Forelimb muscle (tissue), 1 donor: ENCODE results near the gene SUN1. TPM values are rescaled to one million over a fixed set of nuclear protein-coding genes. Genes with fewer than 3 reads are reported as not detected.
"Not testable (repeated sequence)": the region's sequence is repeated elsewhere in the genome, so short reads cannot be mapped to it uniquely, and the experiment has no call there.

ENCODE experiments used
- DNase-seq: peaks from one replicate; pipeline ENCODE4 v3.0.0-alpha.2; 2013; ENCODE audit warnings: low read depth
- polyA plus RNA-seq: library from polyadenylated mRNA; unstranded; fragments of 120-200 nt; gene quantifications from one replicate; pipeline ENCODE4 v1.2.1, GENCODE V29; 2013; ENCODE audit not compliant: insufficient read length

SUN1 gene
- polyA plus RNA-seq, 1 donor: 218 TPM

DNA sequence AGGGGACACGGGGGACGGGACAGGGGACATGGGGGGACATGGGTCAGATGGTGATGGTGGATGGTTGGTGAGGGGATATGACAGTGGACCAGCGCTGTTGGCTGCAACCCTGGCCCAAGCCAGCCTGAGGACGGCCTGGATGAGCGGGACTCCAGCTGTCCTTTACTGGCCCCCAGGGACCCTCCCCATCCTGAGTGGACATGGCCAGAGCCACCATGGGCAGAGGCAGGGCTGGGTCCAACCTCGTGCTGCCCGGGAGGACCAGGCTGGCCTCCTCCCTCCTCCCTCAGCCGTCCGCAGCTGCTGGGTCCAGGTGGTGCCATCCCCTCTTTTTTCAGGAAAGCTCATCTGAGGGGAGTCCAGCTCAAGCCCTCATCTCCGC lies 74.5 kb downstream of the SUN1 start:
- no peak for DNase-seq

DNA sequence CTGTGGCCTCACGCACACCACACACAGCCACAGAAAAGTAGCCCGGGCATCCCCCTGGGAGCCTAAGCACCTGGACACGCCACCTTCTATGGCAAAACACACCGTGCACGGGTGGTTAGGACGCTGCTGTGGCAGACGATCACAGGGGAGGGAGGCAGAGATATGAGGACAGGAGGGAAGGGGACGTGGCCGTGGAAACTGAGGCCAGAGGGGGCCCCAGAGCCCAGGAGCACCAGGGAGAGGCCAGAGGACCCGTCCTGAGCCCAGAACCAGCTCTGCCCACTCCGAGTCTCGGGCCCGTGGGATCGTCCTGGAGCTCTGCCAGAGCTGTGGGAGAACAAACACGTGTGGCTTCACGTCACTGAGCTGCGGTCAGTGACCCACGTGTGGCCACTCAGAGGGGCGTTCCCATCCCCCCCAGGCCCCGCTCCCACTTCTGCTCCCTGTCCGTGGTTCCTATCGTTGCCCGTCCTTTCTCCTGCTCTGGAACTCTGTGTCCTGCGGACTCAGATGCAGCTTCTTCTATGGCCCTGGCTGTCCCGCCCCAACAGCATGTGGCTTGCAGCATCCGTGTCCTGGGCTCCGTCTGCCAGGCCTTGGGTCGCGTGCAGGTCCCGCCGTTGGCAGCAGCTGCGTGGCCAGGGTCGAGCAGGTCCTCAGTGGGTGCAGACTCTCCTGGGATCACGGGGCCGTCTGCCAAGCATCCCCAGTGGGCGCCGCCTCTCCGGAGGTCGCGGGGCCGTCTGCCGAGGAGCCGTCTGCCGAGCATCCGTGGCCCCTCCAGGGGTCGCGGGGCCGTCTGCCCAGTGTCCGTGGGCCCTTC lies 75.1 kb downstream of the SUN1 start:
- no peak for DNase-seq

DNA sequence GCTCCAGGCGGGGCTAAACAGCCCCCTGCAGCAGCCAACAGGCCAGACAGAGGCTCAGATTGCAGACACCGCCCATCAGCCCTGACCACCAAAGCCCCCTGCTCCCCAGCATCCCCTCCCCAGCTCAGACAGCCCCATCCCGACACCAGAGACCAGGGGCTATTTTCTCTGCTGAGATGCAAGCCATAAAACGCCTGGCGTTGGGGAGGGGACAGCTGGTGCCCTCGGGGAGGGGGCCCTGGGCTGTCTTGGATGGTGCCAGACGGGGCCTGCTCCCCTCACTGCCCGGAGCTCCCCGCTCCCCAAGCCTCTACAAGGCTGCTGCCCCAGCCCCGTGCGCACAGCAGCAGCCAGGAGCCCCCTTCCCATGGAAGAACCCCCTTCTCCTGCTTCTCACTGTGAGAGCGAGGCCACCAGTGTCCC lies 75.9 kb downstream of the SUN1 start:
- no peak for DNase-seq

DNA sequence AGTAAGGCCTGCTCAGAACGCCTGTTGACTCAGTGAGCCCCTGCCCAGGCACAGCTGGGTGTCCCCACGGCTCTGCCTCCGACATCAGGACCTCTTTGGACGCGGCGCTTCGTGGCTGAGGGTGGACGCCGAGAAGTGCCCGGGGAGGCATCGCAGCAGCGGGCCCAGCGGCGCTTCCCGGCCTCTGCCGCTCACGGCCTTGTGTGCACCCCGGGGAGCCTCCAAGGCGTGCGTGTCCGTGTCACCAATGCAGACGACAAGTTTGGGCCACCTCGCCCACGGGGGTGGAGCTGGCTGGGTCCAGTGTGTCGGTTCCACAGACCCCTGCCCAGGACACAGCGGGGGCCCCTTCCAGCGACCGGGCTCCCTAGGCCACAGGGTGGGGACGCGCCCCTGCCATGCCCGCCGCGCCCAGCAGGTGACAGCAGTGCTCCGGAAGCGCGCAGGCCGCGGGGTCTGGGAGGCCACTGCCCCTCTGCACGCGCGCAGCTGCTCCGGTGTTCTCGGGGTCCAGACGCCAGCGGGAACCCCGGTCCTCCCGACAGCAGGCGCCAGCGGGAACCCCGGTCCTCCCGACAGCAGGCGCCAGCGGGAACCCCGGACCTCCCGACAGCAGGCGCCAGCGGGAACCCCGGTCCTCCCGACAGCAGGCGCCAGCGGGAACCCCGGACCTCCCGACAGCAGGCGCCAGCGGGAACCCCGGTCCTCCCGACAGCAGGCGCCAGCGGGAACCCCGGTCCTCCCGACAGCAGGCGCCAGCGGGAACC lies 76.5 kb downstream of the SUN1 start:
- DNase-seq: not testable (repeated sequence)

DNA sequence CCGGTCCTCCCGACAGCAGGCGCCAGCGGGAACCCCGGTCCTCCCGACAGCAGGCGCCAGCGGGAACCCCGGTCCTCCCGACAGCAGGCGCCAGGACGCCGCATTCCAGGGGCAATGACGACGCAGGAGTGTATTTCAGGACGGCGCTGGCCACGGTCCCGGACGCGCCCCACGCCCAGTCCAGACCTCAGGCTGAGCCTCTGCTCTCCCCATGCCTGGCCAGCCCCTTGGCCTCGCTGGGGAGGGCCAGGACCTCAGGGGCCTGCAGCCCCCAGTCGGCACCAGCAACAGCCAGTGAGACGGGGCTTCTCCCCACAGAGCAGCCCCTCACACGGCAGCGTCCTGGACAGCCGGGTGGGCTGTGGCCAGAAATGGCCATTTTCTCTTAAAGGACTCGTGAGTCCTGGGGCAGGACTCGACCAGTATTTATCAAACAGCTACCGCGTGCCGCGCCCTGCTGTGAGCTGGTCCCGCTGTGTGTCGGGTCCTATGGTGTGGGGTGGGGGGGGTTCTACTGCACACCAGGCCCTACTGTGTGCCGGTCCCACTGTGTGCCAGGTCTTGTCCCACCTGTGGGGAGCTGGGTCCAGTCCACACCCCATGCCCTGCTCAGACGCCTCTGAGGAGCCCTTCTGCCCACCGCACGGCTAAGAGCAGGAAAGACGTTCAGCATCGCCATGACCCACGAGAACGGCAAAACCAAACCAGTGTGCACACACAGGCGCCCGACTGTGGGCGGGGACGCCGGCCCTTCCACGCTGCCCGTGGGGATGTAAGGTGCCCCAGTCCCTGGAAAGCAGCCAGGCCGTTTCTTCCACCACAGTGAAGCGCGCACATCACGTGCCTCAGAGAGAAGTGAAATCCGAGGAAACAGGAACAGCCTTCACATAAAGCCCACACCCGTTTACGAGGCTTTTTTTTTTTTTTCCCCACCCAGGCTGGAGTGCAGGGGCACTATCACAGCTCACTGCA lies 77.4 kb downstream of the SUN1 start:
- no peak for DNase-seq

DNA sequence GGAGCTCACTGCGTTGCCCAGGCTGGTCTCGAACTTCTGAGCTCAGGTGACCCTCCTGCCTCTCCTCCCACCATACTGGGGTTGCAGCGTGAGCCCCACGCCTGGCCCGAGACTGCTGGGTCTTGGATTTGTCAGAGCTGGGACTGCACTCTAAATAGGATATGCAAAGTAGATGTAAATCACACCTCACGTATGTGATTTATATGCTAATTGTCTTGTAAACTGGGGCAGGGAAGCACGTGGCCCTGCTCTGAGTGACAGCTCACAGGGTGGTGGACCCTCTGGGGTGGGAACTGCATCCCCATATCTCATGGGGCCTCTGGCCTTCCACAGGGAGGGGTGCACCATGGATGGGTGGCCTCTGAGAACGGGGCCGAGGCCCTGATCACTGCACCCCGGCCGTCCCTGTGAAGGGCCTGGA lies 78.2 kb downstream of the SUN1 start:
- DNase-seq: no peak

DNA sequence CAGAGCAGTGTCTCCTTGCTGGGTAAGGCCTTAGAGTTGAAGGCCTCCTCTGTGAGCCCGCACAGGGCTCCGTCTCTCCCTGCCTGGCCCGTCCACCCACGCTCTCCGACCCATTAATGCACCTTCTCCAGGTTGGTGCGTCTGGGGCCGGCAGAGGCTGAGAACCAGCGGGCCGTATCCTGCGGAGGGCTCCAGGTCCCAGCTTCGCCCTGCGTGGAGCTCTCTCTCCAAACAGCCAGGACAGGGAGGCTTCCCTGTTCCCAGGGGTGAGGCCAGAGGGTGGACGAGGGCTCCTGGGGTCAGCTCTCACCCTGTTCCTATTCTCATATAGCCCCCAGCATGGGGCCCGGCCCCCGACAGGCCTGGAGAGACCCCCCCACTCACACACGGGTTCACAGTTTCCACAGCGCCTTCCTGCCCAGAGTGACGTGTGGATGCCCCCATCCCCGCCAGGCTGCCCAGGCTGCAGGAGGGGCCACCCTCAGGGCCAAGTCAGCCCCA lies 78.7 kb downstream of the SUN1 start:
- no peak for DNase-seq

DNA sequence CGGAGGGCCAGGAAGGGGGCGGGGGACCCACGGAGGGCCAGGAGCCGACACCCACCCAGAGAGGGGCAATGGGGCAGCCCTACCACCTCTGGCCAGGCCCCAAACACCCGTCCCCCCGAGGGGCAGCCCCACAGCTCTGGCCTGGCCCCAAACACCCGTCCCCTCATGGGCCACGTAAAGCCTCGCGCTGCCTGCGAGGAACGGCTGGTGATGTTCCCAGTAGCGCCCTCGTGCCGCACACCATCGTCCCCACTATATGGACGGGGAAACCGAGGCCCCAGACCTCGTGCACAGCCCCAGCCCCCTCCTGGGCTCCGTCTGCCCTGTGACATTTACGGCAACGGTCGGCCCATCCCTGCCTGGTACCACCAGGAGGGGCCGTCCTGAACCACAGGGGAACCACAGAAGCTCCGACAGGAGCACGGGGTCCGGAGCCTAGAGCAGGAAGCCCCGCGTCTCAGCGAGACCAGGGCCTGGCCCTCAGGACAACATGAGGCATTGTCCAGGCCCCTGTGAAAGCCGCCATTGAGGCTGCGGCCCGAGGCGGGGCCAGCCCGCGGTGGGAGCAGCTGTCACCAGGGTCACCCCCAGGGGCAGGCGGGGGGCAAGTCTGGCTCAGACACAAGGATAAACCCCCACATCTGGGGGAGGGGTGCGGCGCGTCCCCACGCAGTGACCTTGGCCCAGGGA lies 79.7 kb downstream of the SUN1 start:
- no peak for DNase-seq

DNA sequence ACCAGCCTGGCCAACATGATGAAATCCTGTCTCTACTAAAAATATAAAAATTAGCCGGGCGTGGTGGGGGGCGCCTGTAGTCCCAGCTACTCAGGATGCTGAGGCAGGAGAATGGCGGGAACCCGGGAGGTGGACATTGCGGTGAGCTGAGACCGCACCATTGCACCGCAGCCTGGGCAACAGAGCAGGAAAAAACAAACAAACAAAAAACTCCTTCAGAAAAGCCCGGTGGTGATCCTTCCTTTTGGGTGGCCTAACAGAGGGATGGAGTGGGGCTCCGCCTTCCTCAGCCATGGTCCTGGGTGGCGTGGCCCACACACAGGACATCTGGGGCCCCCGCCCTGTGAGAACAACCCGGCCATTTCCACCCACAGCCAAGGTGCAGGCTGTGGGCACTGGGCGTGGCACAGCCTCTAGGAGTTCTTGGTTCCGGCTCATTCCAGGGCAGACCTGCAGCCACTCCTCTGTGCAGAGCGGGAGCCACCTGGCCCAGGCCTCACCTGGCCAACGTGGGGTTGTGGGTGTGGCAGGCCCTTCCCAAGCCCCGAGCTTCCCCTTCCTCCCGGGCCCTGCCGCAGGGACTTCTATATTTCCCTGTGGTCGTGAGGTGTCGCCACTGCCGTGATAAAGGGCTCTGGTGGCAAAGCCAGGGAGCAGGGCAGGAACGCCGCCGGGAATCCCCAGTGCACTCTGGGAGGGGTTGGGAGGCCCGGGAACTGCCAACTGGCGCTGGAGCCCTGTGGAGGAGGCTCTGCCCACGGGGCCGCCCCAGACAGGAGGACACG lies 81.7 kb downstream of the SUN1 start:
- no peak for DNase-seq

DNA sequence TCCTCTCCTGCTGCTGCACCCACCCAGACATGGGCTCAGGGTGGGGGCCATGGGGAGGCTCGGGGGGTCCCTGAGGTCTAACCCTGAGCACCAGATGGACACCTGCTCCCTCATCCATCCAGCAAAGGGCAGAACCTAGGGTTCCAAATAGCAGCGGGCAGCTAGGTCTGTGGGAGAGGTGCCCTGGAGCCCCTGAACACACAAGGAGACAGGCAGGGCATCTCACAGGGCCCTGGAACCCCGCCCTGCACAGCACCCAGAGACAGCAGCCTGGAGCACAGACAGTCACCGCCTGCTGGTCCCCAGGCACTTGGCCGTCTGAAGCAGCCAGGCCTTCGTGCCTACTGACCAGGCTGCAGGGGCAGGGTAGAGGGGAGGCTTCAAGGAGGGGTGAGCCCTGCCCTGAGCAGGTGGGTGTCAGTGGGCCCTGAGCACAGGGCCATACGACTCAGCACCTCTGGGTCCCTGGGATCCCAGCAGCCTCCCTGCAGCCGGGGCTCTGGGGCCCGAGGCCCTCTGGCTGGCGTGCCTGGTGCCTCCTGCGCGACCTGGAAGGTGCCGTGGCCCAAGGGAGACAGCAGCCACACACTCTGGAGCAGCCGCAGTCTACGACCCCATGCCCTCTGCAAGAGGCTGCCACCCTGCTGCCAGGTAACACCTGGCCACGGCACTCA lies 82.4 kb downstream of the SUN1 start:
- no peak for DNase-seq

DNA sequence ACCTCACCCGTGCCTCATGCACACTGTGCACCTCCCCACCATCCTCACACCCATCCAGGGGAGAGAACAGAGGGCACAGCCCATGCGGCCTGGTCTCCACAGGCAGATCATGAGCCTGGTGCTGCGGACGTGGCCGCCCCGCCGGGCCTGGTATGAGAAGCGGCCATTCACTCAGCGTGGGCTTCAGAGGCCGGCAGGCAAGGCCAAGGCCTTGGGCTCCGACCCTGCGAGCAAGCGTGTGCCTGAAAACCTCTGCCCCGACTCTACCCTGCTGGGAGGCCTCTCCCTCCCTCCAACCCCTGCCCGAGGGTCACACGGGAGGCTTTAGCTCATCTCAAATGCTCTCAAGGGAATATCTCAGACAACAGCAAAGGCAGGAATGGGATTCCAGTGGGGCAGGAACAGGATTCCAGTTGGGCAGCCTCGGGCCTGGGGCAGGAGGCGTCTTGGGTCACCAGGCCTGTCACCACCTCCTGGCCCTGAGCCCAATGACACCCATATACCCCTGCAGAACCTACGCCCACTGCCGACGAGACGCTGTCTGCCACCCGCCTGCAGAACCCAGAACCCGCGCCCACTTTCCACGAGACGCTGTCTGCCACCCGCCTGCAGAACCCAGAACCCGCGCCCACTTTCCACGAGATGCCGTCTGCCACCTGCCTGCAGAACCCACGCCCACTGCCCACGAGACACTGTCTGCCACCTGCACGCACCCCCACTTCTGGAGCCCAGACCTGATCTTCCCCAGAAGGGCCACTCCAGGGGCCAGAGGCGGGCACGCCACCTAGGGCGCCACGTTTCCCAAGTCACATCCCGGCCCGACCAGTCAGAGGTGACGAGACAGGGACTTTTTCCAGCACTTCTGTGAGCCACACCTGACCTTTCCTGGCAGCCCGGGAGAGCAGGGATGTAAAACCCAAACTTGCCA lies 83.3 kb downstream of the SUN1 start:
- DNase-seq: no peak

DNA sequence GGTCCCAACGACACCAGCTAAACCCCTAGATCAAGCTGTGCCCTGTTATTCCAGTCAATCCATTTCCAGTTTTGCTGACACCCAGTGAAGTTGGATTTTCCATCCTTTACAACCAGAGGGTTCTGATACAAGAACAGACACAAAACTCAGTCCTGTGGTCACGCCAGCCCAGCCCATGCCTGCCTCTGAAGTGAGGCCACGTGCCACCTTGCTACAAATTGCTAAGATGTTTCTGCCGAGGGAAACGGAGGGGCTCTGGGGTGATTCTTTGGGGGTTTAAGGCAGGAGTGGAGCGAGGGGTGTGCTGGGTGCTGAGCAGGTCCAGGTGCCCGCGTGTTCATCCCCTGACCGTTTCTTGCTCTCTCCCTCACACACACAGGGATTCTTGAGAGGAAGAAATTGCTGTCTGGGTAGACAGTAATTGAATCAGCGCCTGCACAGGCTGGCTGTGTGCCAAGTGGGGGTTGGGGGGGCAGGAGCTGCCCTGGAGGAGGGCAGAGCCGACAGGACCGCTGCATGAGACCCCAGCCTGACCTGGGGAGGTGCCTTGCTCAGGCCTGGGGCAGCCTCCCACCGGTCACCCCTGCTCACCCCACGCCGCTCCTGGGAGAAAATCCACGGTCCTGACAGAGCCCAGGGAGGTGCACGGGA lies 84.1 kb downstream of the SUN1 start:
- DNase-seq: no peak

DNA sequence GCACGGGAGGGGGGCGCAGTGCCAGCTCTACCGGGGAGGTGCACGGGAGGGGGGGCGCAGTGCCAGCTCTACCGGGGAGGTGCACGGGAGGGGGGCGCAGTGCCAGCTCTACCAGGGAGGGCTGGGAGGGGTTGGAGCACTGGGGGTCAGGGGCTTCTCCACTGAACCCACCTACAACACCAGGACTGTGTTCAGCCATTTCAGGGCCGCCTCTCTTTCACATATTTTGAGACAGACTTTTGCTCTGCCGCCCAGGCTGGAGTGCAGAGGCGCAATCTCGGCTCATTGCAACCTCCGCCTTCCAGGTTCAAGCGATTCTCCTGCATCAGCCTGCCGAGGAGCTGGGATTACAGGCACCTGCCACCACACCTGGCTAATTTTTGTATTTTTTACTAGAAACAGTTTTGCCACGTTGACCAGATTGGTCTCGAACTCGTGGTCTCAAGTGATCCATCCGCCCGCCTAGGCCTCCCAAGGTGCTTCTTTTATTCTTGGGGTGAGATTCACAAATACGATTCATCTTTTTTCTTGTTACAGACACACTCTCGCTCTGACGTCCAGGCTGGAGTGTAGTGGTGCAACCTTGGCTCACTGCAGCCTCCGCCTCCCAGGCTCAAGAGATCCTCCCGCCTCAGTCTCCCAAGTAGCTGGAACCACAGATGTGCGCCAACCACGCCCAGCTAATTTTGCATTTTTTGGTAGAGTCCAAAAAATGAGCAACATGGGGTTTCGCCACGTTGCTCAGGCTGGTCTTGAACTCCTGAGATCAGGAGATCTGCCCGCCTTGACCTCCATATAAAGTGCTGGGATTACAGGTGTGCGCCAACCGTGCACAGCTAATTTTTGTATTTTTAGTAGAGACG lies 85.2 kb downstream of the SUN1 start:
- DNase-seq: no peak

DNA sequence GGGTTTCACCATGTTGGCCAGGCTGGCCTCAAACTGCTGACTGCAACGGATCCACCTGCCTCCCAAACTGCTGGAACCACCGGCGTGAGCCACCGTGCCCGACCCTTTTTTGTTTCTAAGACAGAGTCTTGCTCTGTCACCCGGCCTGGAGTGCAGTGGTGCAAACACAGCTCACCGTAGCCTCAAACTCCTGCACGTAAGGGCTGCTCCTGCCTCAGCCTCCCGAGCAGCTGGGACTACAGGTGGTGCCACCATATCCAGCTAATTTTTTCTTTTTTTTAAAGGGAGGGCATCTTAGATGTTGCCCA lies 85.8 kb downstream of the SUN1 start:
- no peak for DNase-seq

DNA sequence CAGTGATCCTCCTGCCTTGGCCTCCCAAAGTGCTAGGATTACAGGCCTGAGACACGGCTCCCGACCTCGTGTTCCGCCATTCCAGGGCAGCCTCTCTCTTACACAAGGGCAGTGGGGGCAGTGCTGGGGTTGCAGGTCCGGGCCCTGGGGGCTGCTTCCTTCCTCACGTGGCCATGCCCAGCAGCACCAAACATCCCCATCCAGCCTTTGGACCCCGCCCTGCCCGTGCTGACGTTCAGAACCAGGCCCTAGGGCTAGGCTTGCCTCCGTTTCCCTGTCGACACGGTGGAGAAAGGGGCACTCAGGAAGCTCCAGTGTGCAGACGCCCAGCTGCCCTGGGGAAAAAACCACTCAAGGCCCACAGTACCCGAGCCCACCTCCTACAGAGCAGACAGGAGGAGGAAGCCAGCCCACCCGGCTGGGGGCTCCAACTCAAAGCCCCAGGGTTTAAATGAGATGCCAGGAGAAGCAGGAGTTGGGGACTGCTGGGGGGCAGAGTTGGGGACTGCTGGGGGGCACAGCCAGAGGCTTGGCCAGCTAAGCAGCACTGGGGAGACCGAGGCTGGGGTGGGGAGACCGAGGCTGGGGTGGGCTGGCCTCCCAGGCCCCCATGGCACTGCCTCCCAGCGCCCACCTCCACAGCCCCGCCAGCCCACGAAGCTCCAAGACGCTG lies 86.3 kb downstream of the SUN1 start:
- DNase-seq: no peak

DNA sequence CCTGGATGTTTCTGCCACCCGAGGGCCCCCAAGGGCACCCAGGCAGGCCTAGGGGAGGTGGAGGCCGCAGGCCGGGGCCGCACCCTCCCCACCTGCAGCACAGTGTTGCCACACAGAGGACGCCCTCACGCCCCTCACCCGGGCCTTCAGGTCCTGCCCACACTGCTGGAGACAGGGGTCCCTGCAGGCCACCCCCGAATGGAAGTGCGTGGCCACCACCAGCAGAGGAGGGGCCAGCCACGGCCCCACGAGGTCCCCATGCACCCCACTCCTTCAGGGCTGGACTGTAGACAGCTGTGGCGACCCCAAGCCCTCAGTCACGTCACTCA lies 86.8 kb downstream of the SUN1 start:
- DNase-seq: no peak

DNA sequence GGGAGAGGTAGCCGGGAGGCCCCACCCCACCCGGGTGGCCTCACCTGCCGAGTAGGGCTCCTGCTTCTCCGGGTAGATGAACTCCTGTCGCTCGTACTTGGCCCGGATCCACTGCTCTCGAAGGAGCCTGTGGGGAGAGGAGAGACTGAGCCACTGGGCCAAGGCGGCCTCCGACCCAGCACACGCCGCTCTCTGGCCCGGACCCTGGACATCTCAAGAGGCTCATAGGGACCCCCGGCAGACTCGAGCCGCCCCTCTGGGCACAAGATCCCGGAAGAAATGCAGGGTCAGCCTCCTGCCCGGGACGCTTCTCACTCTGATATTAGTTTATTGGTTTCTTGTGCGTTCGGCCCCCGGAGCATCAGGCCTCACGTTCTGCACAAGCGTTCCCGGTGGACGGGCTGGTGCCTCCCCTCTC lies 87.7 kb downstream of the SUN1 start:
- no peak for DNase-seq
